ENCODE measurements around the gene NT5C2. TPM values are rescaled to one million over a fixed set of nuclear protein-coding genes. Genes with fewer than 3 reads are reported as not detected.

Gene NT5C2
- total and polyA plus RNA-seq, 2 of the 8 experiments (the other 6 are each of a cell fraction or from before 2014, with no cell fraction given) = 35.2 to 106 TPM

DNA sequence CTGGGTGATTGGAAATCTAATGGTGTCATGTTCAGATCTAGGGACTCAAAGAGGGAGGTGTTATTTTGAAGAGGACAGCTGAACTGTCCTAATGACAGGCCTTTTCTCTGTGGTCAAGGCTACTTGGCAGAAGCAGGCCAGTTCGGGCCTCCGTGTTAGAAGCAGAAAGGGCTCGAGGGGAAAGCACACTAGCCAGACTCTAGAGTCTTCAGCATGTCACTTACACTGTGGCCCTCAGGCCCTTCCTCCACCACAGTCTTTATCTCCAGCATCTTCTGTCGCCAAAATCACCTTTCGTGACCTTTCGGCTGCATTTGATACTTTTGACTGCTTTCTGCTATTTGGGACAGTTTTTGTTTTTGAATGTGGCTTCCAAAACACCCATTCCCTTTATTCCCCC is 151.7 kb downstream of the NT5C2 start:
- no peaks in the 10 kb centered on the region for H3K79me2 ChIP-seq (ENCODE audit: control insufficient read depth in 1 of 2, insufficient read depth in 2 of 2, low read length in 2 of 2)
- no peak overlapping the region; the same call in none of the 2 replicates for H2BK5ac ChIP-seq (ENCODE audit: low read depth, low read length)
- 84% methylated on average over 6 of the region's 6 CpGs; no CpG with 5 or more reads in 1 of the 2 experiments for WGBS, 2 experiments (ENCODE audit: extremely low coverage in 1 of 2, insufficient coverage in 1 of 2, insufficient read length in 1 of 2, insufficient replicate concordance in 2 of 2, low coverage in 1 of 2, low lambda C conversion rate in 2 of 2, missing lambda C conversion rate in 1 of 2)
- H3K27ac ChIP-seq (ENCODE audit: low read depth, low read length) = no peak overlapping the region
- no peak overlapping the region for H2AK5ac ChIP-seq (ENCODE audit: low read depth, low read length)
- H3K4ac ChIP-seq (replicated peaks; ENCODE audit: insufficient read length, low read depth, low read length) = no peak overlapping the region
- no peak overlapping the region for H3K56ac ChIP-seq (replicated peaks; ENCODE audit: insufficient read length, low read depth, low read length)
- ChIA-PET POLR2A (ENCODE audit: partially characterized antibody) (no interaction called here), CTCF (ENCODE audit: partially characterized antibody) (interaction anchor here (0.6 to 1.6 kb wide), 2 partner anchors 89 to 124 kb away, joined by 4 to 5 read pairs; partner anchors contain the start of gene CNNM2)
- H4K8ac ChIP-seq (ENCODE audit: extremely low read depth, insufficient read depth, low read length) = no peak overlapping the region
- H3K9me3 ChIP-seq (ENCODE audit: insufficient read depth in 2 of 2, low read depth in 1 of 2, low read length in 1 of 2) = no peaks in the 10 kb centered on the region
- no peaks in the 10 kb centered on the region for H3K36me3 ChIP-seq (ENCODE audit: control insufficient read depth in 2 of 4, insufficient read depth in 4 of 4, low read length in 3 of 4)
- FAIRE-seq (no peak), DNase-seq (ENCODE audit: low read depth in 1 of 2, low spot score in 2 of 2) (no peak)
- TF ChIP-seq CHD2 (IDR thresholded peaks at IDR 0.05; ENCODE audit: low read length) (no peak), JUN (IDR thresholded peaks at IDR 0.05; ENCODE audit: low read depth, low read length) (no peak), RXRA (IDR thresholded peaks at IDR 0.05; ENCODE audit: insufficient read depth, low read depth, low read length) (no peak), ZNF274 (IDR thresholded peaks at IDR 0.05; ENCODE audit: borderline replicate concordance, extremely low read depth, low read length) (no peak)
- peaks cover 0 to 14% (median 9%) of the 10 kb centered on the region in 4 experiments; a peak in 5 of 7 replicates for H3K4me1 ChIP-seq (replicated peaks in 1 of 4; ENCODE audit: control insufficient read depth in 3 of 4, insufficient read depth in 4 of 4, low read length in 3 of 4)
- H4K91ac ChIP-seq (replicated peaks; ENCODE audit: insufficient read length, low read length) = no peak overlapping the region
- peaks cover 0 to 5% of the 10 kb centered on the region in 2 experiments for H4K20me1 ChIP-seq (replicated peaks in 1 of 2; ENCODE audit: control insufficient read depth in 1 of 2, insufficient read depth in 2 of 2, low read length in 2 of 2)
- no peaks in the 10 kb centered on the region for H3K79me1 ChIP-seq (ENCODE audit: low read depth, low read length)
- no peak overlapping the region for H3K23ac ChIP-seq (ENCODE audit: insufficient read length)
- no peak overlapping the region for H2BK12ac ChIP-seq (ENCODE audit: low read depth, low read length)
- no peak overlapping the region for H4K5ac ChIP-seq (ENCODE audit: insufficient read length, low read depth, low read length)
- no peak overlapping the region for H2BK120ac ChIP-seq (replicated peaks; ENCODE audit: low read depth, low read length)
- no peak overlapping the region for H2BK15ac ChIP-seq (ENCODE audit: low read length)
- H3K23me2 ChIP-seq (ENCODE audit: low read depth, low read length) = no peaks in the 10 kb centered on the region
- no peak overlapping the region for H2AFZ ChIP-seq (ENCODE audit: low read length)
- H3K18ac ChIP-seq (ENCODE audit: extremely low read depth, low read length) = no peak overlapping the region
- no peak overlapping the region for H2BK20ac ChIP-seq (ENCODE audit: low read length)
- H3K14ac ChIP-seq (ENCODE audit: insufficient read length) = no peak overlapping the region
- no peaks in the 10 kb centered on the region for H3K27me3 ChIP-seq (replicated peaks in 1 of 4; ENCODE audit: control insufficient read depth in 3 of 4, extremely low read depth in 1 of 4, insufficient read depth in 3 of 4, low read length in 3 of 4)
- H3K4me3 ChIP-seq (ENCODE audit: extremely low read depth in 1 of 4, insufficient read depth in 2 of 4, low read depth in 3 of 4, low read length in 4 of 4) = no peak overlapping the region
- H3K9ac ChIP-seq (replicated peaks in 1 of 4; ENCODE audit: extremely low read depth in 1 of 4, low read depth in 3 of 4, low read length in 3 of 4) = no peak overlapping the region
- H3K4me2 ChIP-seq (ENCODE audit: insufficient read depth in 1 of 2, low read depth in 2 of 2, low read length in 2 of 2) = no peak overlapping the region
